Non-pigmented ciliary epithelial cell (primary cell): ENCODE results near the gene PNPLA2.

Experiments used
- DNase-seq: peaks from one replicate; pipeline ENCODE4 v3.0.0-alpha.2; 2010; ENCODE audit warnings: low read depth

Gene PNPLA2

DNA sequence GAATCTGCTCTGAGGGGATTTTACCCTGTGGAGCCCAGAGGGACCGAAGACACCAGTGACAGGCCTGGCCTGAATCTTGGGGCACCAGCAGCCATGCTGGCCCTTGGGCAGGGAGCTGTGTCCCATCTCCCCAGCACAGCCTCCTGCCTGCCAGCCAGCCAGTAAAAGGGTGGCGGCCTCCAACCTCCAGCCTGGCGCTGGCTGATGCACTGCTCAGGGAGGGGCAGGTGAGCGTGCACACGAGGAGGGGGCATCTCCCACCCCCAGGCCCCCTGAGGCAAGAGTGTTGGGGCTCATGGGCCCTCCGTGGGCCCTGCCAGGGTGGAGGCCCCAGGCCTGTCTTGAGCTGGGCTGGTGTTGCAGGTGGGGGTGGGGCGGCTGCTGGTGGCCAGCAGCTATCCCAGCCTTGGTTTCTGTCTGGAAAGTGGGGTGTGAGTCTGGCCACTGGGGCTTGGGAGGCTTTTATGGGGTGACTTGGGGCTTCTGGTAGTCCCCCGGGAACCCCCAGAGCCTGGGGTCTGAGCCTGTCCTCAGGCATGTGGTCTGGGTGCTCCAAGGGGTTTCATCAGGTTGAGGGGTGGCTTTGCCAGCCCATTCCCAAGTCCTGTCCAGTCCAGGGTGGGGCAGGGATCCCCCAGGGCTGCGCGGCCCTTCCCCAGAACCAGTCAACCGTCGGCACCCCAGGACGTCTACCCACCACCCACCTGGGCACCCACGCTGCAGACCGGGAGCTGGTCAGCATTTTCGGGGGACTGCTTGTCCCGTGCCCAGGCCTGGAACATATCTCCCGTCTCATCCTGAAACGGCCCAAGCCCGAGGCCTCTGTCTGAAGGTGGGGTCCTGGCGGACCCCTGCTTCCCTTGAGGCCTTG lies 41.8 kb downstream of the PNPLA2 start:
- no peak for DNase-seq

DNA sequence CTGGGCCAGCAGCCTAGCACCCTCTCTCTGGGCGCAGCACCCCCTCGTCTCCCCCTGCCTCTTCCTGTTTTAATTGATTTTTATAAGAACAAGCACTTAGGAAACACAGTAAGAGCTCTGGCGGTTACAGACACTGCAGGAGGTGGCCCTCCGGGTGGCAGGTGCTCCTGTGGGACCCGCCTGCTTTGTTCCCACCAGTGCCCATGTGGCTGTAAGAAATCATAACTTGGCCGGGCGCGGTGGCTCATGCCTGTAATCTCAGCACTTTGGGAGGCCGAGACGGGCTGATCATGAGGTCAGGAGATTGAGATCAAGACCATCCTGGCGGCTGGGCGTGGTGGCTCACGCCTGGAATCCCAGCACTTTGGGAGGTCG lies 42.4 kb downstream of the PNPLA2 start:
- no peak for DNase-seq

DNA sequence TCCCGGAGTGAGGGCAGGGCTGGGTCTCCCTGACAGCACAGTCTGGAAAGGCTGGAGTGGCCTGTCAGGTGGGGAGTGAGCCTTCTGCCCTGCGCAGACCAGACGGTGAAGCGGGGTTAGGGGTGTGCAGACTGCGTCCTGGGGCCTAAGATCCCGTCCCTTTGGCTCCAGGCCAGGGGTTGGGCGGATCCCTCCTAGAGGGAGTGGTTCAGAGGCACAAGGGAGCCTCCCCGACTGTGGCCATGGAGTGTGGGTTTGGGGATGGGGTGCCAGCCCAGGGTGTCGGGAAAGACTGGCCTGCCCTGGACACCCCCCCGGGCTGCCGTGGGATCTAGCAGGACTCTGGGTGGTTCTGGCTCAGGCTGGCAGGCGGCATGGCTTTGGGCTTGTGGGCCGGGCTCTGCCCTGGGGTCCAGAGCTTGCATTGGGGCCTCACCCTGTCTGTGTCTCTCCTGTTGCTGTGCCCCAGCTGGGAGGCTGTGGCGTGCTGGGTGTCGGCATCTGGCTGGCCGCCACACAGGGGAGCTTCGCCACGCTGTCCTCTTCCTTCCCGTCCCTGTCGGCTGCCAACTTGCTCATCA lies 43.5 kb downstream of the PNPLA2 start:
- DNase-seq: no peak

DNA sequence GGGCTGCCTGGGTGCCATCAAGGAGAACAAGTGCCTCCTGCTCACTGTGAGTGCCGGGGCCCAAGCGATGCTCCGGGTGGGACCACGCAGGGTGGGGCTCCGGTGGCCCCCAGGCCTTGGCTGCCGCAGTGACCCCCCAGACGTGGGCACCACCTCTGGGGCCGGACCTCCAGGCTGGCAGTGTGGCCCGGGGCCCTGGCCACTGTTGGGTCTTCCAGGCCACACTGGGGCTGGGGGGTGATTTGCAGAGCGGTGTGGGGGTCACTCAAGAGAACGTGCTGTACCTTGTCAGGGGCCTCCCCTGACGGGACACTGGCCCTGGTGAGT lies 43.9 kb downstream of the PNPLA2 start:
- DNase-seq: no peak

DNA sequence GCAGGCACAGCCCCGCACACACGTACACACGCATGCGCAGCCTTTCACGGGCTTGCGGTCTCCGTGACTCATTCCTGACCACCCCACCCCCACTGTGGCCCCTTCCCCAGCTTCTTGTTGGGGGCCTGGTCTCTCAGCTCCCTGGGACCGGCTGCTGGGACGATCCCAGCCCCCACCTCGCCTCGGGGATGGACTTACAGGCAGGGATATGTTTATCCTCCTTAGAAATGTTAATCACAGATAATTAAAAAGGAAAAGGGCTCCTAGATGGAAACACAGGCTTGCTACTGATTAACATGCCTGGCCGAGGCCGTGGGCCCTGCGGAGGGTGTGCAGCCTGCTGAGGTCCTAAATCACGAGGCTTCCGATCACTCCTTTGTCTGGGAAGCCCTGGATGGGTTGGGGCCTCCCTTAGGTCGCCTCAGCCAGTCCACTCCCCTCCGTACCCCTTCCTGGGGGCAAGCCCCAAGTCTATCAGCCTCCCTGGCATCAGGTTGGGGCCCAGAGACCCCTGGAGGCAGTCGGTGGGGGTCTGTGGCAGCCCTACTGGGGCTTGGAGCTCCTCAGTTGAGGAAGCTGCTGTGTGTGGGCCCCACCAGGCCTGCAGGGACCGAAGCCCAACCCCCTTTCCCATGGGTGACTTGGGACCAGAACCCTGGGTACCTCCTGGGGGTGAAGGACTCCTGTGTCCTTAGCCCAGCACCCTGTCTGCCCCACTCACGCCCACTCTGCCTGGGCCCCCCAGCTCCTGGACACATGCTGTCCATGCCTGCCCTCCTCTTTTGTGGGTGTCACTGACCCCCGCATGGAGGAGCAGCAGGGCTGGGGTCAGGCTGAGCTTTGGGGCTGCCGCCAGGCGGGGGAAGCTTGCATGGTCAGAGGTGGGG lies 44.6 kb downstream of the PNPLA2 start:
- no peak for DNase-seq

- DNase-seq: no peak
Measured at GRCh38 chr11:863910-864827, 45.5 kb downstream of the PNPLA2 start.

- no peak for DNase-seq
Measured at GRCh38 chr11:864898-865297, 46.2 kb downstream of the PNPLA2 start.

DNA sequence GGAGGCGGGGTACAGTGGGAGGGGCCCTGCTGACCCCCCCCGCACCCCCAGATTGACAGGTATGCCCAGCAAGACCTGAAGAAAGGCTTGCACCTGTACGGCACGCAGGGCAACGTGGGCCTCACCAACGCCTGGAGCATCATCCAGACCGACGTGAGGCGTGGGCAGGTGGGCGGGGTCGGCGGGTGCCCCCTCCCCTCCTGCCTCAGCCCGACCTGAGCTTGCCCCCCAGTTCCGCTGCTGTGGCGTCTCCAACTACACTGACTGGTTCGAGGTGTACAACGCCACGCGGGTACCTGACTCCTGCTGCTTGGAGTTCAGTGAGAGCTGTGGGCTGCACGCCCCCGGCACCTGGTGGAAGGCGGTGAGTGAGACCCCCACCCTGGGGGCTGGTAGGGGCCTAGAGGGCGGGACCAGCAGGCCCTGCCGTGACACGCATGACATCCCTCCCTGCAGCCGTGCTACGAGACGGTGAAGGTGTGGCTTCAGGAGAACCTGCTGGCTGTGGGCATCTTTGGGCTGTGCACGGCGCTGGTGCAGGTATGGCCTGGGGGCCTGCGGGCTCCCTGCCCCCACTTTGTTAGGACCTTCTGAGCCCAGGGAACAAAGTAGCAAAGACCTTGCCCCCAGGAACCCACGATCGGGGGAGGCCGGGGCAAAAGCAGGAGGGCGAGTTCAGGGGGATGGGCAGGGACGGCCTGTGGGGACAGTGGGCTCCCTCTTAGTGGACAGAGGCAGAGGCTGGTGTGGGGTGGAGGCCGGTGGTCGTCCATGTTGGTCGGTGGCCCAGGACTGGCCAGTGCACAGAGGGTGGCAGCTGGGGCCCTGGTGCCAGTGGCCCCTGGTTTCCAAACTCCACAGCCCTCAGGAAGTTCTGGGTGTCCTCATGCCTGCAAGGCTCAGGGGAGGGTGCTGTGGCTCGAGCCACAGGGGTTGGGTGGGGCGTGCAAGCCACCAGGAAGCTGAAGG lies 47.0 kb downstream of the PNPLA2 start:
- DNase-seq: no peak

DNA sequence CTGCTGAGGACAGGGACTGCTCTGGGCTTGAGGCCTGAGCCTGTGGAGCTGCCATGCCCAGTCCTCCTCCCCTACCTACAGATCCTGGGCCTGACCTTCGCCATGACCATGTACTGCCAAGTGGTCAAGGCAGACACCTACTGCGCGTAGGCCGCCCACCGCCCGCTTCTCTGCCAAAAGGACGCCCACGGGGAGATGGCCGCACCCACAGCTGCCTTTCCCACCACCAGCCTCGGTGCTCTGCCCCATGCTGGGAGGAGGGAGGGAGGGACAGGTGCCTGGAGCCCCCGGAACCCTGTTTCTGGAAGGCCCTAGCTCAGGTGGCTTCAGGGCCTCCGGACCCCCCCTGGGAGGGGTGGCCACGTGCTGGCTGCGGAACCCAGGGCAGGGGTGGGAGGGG lies 47.8 kb downstream of the PNPLA2 start:
- no peak for DNase-seq

DNA sequence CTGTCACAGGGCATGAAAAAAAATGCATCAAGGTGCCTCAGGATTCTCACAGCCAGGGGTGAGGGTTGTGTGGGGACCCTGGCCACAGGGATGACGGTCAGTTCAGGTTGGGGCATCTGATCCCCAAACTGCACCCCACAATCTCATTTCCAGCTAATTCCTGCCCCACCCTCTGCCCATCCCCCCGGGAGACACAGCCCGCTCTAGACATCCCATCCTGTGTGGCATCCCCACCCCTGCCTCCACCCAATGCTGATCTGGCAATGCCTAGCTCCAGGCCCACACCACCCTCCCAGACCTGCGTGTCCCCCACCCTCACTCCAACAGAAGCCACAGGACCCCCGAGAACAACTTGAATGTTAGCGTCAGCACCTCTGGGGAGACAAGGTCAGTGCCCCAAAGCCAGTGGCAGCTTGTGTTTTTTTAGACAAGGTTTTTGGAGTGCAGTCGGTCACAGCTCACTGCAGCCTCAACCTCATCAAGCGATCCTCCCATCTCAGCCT lies 49.2 kb downstream of the PNPLA2 start:
- no peak for DNase-seq

- DNase-seq: no peak
Measured at GRCh38 chr11:868394-868793, 49.7 kb downstream of the PNPLA2 start.

DNA sequence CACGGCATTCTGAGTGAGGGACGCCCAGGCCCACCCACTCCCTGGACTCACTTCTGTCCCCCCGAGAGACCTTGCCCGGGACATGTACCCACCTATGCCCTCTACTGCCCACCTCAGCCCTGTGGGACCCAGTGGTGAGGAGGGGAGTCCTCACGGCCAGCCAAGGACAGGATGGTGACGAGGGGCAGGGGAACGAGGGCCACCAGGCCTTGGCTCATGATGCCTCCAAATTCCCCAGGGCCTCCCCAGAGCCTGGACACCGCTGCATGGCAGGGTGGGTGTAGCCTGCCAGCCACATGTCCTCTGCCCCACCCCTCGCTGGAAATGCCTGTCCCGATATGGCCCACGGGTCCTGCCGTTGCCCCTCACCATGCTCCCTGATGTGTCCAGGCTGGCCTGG lies 50.1 kb downstream of the PNPLA2 start:
- DNase-seq: no peak

DNA sequence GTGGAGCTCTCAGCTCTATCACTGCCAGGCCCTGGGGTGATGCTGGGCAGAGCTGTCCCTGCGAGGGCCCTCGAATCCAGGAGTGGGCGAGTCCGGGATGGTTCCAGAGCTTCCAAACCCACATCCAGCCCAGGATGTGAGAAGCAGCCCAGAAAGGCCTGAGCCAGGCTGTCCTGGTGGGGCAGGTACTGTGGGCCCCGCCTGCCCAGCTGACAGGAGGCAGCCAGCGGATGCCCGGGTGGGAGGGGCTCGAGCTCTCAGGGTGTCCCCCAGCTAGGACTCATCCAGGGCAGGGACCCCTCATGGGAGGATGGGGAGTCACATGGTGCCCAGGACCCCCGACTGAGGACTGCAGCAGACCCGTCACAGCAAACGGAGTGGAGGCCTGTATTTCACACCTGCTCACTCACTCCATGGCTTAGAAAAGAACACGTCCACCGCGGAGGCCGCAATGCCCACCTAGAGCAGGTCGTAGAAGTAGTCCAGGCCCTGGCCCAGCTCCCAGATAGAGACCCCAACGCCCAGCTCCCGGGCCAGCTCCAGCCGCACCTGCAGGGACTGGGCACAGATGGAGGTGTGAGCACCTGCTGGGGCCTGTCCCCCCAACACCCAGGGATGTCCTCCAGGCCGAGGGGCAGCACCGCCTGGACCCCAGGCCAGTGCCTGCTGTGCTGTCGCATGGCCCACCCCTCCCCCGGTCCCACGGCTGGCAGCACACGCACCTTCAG lies 50.8 kb downstream of the PNPLA2 start:
- DNase-seq: no peak

DNA sequence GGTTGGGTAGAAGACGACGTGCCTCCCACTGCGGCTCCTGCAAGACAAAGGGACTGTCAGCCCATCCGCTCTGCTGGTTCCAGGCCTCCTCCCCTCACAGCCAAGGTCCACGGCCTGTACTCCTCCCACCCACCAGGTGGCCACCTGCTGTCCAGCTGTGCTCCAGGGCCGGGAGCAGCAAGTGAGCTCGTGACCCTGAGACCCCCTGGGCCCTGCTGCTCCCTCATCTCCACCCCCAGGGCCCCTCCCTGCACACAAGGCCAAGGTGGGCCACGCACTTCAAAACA lies 51.4 kb downstream of the PNPLA2 start:
- no peak for DNase-seq

DNA sequence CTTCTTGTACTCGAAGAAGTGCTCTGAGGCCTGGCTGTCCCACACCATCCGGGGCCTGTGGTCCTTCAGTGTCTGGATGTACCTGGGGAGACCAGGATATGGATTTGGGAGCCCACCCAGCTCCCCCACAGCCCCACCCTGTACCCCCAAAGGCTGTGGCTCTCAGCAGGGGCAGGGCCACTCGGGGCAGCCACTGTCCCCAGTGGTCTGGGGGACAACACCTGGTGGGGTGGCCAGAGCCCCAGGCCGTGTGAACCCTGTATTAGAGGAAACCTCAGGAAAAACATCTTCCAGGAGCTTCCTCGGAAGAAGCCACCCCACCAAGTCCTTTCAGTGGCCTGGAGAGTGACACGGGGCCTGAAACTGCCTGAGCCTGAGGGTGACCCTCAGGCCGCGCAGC lies 51.7 kb downstream of the PNPLA2 start:
- no peak for DNase-seq

- DNase-seq: no peak
Measured at GRCh38 chr11:871472-871871, 52.8 kb downstream of the PNPLA2 start.

GRCh38 chr11:872799-873198 lies 54.1 kb downstream of the PNPLA2 start:
- no peak for DNase-seq

GRCh38 chr11:873706-874105 lies 55.0 kb downstream of the PNPLA2 start:
- no peak for DNase-seq
